GM12878 (cell line): ENCODE data around the gene DCAF5.

ENCODE experiments used
- BHLHE40 ChIP-seq, 2 experiments: fragments of 450-650 bp in 1 of 2; IDR thresholded peaks; 2 replicates each; pipeline ENCODE4 v1.6.1; 2011 to 2017; ENCODE audit warnings: low read depth in 2 of 2, borderline replicate concordance in 1 of 2, improper control_type of control experiment in 1 of 2, low read length in 1 of 2, mild to moderate bottlenecking in 1 of 2
- CHD4 ChIP-seq: fragments of 200-600 bp; sonication (generic); IDR thresholded peaks from 2 replicates; pipeline ENCODE4 v1.6.1; 2016; ENCODE audit warnings: mild to moderate bottlenecking
- EGR1 ChIP-seq, 2 experiments: IDR thresholded peaks; 1 replicate in 1 of 2; 2 replicates in 1 of 2; pipeline ENCODE4 v1.6.1; 2011 to 2012; ENCODE audit warnings: low read depth in 2 of 2, low read length in 2 of 2, borderline replicate concordance in 1 of 2, mild to moderate bottlenecking in 1 of 2, moderate library complexity in 1 of 2
- EP300 ChIP-seq, 2 experiments: fragments of 150-350 bp in 1 of 2; IDR thresholded peaks; 2 replicates each; pipeline ENCODE4 v1.6.1; 2011 to 2012; ENCODE audit warnings: low read depth in 2 of 2, low read length in 2 of 2, borderline replicate concordance in 1 of 2, improper control_type of control experiment in 1 of 2, inconsistent platforms in 1 of 2; ENCODE audit not compliant: control insufficient read depth in 1 of 2
- HCFC1 ChIP-seq: fragments of 150-350 bp; IDR thresholded peaks from 2 replicates; pipeline ENCODE4 v1.6.1; 2014; ENCODE audit warnings: low read length
- NRF1 ChIP-seq: conservative IDR thresholded peaks from 2 replicates; pipeline ENCODE4 v1.6.1; 2011; ENCODE audit warnings: mild to moderate bottlenecking, low read depth, low read length, improper control_type of control experiment
- POLR2A ChIP-seq: IDR thresholded peaks from 2 replicates; pipeline ENCODE4 v1.6.1; 2011; ENCODE audit warnings: low read depth, mild to moderate bottlenecking, low read length
- POLR2AphosphoS5 ChIP-seq: IDR thresholded peaks from 2 replicates; pipeline ENCODE4 v1.6.1; 2011; ENCODE audit warnings: mild to moderate bottlenecking, low read length, inconsistent platforms
- SPI1 ChIP-seq: IDR thresholded peaks from 2 replicates; pipeline ENCODE4 v1.6.1; 2011; ENCODE audit warnings: low read depth, mild to moderate bottlenecking, low read length, moderate library complexity, borderline replicate concordance; ENCODE audit not compliant: insufficient read depth
- ZNF384 ChIP-seq: IDR thresholded peaks from 2 replicates; pipeline ENCODE4 v1.6.1; 2012; ENCODE audit warnings: low read depth, mild to moderate bottlenecking, low read length, improper control_type of control experiment, borderline replicate concordance
- TF ChIP-seq, protein P1 (sequence below), 3 experiments: IDR thresholded peaks in 2 of 3; conservative IDR thresholded peaks in 1 of 3; 2 replicates each; pipeline ENCODE4 v1.5.1; 2011; ENCODE audit warnings: low read depth in 3 of 3, low read length in 3 of 3, mild to moderate bottlenecking in 3 of 3, control low read depth in 2 of 3, moderate library complexity in 2 of 3, inconsistent platforms in 1 of 3, mixed read lengths in 1 of 3; ENCODE audit not compliant: control insufficient read depth in 2 of 3, insufficient read depth in 1 of 3; ENCODE audit errors: extremely low read depth in 1 of 3

DNA sequence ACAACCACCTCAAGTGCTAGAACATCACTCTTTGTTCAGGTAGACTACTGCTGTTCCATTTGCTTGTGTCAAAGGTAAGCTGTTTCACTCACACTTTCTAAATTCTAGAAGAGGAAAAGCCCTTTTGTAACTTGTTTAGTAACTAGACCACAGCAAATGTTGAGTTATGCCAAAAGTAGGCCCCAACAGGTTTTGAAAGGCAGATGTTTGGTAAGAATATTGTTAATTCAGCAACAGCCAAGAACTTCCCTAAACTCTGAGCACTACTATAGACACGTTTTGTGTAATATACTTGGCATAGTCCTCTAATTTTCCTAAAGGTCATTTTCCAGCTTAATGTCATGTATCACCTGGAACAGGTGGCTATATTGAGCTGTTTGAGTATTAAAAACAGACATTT is 79.0 kb downstream of the DCAF5 start:
- TF ChIP-seq SPI1 (no peak), POLR2AphosphoS5 (no peak), BHLHE40 (IDR thresholded peaks at IDR 0.05; ENCODE audit: borderline replicate concordance in 1 of 2, low read depth in 2 of 2, low read length in 1 of 2) (no peak), EP300 (IDR thresholded peaks at IDR 0.05; ENCODE audit: borderline replicate concordance in 1 of 2, control insufficient read depth in 1 of 2, low read depth in 2 of 2, low read length in 2 of 2) (no peak), ZNF384 (no peak), EGR1 (IDR thresholded peaks at IDR 0.05; ENCODE audit: borderline replicate concordance in 1 of 2, low read depth in 2 of 2, low read length in 2 of 2) (no peak), HCFC1 (no peak), CHD4 (no peak), NRF1 (no peak), POLR2A (no peak)
- TF ChIP-seq, protein P1, sequence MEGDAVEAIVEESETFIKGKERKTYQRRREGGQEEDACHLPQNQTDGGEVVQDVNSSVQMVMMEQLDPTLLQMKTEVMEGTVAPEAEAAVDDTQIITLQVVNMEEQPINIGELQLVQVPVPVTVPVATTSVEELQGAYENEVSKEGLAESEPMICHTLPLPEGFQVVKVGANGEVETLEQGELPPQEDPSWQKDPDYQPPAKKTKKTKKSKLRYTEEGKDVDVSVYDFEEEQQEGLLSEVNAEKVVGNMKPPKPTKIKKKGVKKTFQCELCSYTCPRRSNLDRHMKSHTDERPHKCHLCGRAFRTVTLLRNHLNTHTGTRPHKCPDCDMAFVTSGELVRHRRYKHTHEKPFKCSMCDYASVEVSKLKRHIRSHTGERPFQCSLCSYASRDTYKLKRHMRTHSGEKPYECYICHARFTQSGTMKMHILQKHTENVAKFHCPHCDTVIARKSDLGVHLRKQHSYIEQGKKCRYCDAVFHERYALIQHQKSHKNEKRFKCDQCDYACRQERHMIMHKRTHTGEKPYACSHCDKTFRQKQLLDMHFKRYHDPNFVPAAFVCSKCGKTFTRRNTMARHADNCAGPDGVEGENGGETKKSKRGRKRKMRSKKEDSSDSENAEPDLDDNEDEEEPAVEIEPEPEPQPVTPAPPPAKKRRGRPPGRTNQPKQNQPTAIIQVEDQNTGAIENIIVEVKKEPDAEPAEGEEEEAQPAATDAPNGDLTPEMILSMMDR (IDR thresholded peaks at IDR 0.05 in 2 of 3, conservative IDR thresholded peaks at IDR 0.05 in 1 of 3; ENCODE audit: control insufficient read depth in 2 of 3, extremely low read depth in 1 of 3, insufficient read depth in 1 of 3, low read depth in 3 of 3, low read length in 3 of 3): no peak
